Suppressor macrophage treated with lipopolysaccharide for 1 hour (primary cell): ENCODE results near the gene TBX4.
"Not testable (repeated sequence)": the region's sequence is repeated elsewhere in the genome, so short reads cannot be mapped to it uniquely, and the experiment has no call there.

Experiments
- DNase-seq, 3 donors: peaks; one replicate each; pipeline ENCODE4 v3.0.0-alpha.2; 2020 to 2022

The TBX4 gene

GRCh38 chr17:61431594-61432311 lies 20.5 kb upstream of the TBX4 start:
- DNase-seq = no peak

DNA sequence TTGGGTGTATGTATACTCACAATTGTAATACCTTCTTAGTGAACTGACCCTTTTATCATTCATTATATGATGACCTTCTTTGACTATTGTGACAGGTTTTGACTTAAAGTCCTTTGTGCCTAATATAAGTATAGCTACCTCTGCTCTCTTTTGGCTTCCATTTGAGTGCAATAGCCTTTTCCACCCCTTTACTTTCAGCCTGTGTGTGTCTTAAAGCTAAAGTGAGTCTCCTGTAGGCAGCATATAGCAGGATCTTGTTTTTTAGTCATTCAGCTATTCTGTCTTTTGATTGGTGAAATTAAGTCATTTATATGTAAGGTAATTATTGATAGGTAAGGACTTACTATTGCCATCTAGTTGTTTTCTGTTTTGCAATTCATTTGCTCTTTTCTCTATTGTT lies 15.9 kb upstream of the TBX4 start:
- DNase-seq = no peak

DNA sequence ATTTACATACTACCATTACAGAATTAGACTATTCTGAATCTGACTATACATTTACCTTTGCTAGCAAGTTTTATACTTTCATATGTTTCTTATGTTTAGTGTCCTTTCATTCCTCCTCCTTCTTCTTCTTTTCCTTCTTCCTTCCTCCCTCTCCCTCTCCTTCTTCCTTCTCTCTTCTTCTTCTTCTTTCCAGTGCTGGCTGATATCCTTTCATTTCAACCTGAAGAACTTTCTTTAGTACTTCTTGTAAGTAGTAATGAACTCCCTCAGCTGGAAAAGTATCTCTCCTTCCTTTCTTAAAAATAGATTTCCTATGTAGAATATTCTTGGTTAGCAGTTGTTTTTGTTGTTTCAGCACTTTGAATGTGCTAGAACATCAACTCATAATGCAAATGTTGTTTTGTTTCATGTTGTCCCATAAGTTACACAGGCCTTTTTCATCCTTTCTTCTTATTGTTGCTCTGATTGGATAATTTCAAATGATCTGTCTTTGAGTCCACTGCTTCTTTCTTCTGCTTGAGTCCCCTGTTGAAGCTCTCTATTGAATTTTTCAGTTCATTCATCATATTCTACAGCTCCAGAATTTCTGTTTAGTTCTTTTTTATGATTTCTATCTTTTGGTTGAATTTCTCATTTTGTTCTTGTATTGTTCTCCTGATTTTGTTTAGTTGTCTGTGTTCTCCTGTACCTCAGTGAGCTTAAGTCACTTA lies 15.1 kb upstream of the TBX4 start:
- DNase-seq = no peak

DNA sequence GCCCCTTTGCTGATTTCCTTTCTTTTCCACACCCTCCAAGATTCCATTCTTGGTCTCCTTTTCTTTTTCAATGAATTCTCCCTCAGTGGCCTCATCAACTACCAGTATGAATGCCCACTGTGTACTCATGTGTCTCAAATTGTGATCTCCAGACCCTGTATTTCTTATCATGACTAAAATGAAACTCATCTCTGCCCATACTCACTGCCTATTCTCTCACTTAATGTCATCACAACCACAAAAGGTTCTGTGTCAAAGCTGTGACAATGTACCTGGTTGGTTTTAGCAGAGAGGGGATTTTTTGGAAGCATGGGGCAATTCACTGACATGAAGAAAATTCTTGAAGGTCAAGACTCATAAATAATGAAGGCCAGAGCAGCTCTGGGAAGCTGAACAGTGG lies 11.5 kb upstream of the TBX4 start:
- DNase-seq = no peak

DNA sequence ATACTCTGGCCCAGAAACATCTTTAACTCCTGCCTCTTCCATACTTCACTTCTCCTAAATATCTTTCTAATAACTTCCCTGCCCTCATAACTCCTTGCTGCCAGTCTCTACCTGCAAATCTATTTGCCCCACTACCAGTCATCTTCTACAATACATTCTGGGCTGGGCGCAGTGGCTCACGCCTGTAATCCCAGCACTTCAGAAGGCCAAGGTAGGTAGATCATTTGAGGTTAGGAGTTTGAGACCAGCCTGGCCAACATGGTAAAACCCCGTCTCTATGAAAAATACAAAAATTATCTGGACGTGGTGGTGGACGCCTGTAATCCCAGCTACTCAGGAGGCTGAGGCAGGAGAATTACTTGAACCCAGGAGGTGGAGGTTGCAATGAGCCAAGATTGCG lies 10.7 kb upstream of the TBX4 start:
- DNase-seq = not testable (repeated sequence)

DNA sequence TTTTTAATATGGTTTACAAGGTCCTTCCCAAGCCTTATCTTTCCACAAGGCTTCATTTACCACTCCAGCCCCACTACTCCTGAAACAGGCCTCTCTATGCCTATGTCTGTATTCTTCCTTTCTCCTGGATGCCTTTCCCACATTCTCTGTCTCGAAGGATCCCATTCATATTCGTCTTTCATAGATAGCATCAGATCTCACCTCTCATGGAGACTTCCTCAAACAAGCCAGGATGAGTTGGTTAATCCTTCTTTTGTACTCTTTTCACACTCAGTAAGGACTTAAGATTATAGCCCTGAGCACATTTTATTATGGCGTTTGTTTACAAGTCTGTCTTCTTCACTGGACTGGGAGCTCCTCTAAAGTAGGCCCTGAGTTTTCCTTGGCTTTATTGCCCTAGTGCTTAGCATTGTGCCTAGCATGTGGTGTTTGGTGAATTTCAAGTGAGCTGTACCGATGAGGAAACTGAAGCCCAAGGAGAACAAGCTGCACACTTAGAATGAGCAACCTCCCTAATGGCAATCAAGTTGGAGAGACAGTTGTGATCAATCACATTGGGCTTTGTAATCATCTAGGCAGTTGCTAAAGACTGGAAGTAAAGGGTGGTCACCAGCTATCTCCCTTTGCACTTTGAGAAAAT lies 10.0 kb upstream of the TBX4 start:
- DNase-seq = no peak

DNA sequence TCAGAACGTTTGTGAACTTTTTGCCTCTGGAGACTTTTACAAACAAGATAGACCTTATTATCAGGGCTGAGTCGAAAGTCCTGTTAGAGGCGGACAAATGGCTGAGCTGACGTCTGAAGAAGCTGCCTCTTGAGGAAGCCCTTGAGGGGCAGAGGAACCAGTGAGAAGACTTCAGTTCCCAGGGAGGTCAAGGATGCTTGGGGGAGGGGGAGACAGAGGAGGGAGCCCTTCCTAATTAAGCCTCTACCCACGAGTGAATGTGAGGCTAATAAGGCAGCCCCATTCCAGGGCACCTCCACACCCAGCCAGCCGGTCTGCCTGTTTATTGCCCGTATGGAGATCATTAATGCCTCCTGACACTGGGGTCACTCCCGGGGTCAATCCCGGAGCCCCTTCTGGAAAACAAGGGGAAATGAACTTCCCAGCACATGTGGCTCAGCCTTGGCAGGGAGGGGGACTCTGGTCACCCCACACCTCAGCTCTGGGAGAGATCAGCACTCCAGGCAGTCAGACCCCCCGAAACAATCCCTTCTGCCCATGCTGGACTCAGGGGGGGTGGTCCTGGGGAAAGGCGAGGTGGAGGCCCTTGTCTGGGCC lies 9.2 kb upstream of the TBX4 start:
- DNase-seq = no peak

DNA sequence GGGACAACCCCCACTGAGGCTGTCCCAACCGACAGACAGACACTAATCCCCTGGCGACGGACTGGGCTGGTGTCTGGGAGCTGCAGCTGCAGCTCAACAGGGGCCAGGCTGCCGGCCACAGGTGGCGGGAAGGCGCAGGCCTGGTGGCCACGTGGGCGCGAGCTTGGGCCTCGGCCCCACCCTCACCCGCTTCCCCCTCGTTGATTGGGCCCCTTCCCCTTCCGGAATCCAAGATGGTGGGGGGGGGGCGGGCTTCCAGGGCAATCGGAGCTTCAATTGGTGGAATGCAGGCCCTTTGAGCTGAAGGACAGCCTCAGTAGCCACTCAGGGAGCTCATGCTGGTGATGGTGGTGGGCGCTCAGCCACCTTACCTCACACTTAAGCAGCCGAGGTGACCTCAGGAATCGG lies 8.7 kb upstream of the TBX4 start:
- no peak for DNase-seq

GRCh38 chr17:61444075-61444474 lies 8.1 kb upstream of the TBX4 start:
- DNase-seq = no peak

- no peak for DNase-seq
Measured at GRCh38 chr17:61444831-61445230, 7.4 kb upstream of the TBX4 start.

- no peak for DNase-seq
Measured at GRCh38 chr17:61447358-61447757, 4.9 kb upstream of the TBX4 start.

GRCh38 chr17:61448042-61448441 lies 4.2 kb upstream of the TBX4 start:
- no peak for DNase-seq

DNA sequence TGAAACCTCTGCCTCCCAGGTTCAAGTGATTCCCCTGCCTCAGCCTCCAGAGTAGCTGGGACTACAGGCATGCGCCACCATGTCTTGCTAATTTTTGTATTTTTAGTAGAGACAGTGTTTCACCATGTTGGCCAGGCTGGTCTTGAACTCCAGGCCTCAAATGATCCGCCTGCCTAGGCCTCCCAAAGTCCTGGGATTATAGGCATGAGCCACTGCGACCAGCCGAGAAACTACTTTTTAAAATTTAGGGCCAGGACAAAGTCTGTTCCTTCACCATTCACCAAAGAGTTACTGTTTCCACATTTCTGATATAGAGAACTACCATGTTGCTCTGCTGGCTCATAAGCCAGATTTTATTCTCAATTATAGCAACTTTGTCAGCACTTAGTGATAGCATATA lies 3.1 kb upstream of the TBX4 start:
- not testable (repeated sequence) for DNase-seq

DNA sequence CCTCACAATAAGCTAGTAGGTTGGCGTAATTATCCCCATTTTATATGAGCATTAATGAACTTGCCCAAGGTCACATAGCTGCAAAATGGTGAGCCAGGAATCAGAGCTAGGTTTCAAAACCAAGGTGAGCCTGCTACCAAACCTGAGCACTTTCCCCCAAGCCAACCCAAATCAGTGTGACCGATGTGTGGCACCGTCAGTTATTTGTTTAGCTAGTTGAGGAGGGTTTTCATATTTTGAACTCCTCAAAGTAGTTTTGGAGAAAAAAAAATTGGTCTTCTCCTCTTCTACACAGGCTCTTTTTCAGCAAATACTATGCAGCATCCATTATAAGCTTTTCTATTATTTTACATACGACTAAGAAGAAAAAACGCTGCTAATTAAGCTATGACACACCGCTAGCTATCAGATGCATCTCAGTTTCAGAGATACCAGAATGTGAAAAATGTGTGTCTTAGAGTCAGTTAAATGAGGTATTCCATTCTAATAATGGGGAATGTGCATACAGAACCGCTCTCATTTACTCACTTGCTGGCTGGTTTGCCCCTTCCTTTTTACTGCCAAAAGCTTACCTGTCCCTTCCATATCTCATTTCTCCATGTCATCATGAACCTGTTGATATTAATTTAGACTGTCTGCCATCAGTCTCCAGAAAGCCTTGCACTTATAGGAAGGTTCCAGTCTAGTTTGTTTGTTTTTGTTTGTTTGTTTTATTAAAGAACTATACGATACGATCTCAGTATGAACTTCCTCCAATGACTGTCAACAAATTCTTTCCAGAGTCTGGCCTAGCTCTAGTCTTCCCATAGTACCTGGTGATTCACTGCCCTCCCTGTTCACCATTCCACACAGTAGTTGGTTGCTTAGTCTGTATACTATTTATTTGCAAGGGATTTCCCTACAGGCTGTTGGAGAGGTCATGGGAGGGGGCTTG lies 2.2 kb upstream of the TBX4 start:
- DNase-seq = no peak

DNA sequence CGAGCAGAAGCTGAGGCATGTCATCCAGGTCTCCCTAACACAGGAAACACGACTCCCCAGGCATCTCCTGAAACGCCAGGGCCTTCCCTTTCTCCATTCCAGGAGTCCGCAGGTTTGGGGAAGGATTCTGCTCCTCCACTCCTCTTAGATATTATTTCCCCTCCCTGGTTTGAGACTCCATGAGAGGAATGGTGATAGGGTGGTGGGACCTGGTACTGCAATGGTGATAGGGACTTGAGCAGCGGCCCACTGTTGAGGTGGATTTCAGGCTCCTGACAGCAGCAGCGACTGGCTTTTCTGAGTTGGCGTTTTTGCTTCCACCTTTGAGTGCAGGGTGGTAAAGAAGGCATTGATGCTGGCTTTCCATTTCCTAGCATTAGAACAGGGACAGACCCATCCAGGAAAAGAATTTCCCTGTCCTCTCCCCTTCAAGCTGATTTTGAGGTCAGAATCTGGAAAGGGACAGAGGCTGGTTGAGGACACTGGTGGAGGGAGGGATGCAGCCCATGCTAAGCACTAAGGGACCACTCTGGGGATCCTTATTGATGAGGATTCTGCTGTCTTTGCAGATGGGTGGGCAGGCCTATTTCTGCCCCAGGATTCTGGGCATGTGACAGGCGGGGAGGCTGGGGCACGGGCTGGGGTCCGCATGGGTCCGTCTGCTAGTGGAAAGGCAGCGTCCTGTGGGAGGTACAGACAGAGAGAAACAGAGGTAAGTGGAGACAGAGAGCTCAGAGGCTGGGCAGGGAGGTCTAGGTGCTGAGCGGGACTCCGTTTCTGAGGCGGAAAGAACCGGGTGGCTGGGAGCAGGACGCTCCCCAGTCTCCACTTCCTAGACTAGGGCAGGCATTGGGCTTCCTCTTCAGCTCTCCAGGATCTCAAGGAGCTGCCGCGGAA lies 1.3 kb upstream of the TBX4 start:
- no peak for DNase-seq

DNA sequence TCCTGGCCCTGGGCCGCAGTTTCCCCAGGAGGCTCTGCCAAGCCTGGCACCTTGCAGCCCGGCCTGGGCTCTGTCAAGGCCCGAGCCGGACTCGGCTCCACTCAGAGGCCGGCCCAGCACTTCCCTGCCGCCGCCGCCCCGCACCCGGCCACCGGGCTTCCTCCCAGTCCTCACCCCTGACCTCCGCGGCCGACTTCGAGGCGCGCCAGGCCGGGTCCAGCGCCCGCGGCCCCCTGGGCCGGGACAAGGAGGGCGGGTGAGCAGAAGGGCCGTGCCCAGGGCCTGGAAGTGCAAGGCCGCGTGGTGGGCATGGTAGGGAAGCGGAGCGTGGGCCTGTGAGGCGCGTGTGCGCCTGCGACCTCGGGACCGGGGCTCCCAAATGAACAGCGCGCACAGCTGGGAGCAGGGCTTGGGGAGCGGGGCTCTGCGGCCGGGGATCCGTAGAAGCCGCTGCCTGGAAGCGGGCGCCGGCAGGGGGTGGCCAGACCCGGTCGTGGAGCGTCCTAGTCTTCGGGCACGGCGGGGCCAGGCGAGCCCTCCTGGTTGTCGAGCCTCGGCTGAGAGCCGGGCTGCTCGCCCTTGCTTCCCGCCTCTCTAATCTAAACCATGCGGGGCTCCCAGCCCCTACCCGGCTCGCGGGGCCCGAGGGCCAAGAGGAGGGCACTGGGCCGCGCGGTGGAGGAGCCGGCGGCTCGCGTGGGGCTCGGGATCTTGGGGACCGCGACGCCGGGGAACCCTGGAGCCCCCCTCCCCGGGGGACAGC lies 503 bp upstream of the TBX4 start:
- peak in 1 of 3 donors; percentile 46 for DNase-seq

DNA sequence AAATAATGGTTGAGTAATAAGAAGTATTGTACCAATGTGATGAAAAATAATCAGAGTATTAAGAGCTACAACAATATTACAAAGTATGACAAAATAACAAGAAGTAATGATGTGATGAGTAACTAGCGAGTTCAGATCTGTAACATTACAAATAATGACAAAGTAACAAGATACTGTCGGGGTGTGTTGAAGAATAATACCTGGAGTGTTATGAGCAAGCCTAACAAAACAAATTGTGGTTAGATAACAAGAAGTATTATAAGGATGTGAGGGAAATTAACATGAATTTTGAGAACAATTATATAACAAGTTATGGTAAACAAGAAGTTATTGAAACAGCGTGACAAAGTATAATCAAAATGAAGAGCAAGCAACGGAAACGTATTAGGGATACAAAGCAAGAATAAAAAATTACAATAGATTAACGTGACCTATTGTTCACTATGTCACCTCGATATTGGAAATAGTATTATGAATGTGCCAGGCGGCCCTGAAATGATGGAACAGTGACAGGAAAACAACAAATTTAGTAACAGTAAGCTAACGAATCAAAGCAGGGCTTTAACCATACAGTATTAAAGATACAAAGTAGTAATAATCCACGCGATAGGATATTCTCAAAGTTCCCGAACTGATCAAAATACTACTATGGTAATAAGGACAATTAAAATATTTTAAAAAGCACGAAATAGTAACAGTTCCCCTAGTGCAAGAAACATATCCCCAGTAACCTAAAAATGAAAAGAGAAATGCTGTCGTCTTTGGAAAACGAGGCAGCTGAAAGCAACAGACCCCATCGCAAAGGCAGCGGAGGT lies 1.6 kb downstream of the TBX4 start:
- DNase-seq = no peak

GRCh38 chr17:61454381-61455323 lies 2.4 kb downstream of the TBX4 start:
- no peak for DNase-seq
